HUDEP-2 (cell line): Measurements from ENCODE around the gene AATF.
A peak's percentile ranks its signal among the peaks of the same experiment; 100 is the strongest.

Experiments
- DNase-seq, 76 experiments: peaks; one replicate each; lab custom pipeline; 2025; ENCODE audit not compliant: unreplicated experiment in 76 of 76; lab: John Stamatoyannopoulos, UW

The AATF gene, protein sequence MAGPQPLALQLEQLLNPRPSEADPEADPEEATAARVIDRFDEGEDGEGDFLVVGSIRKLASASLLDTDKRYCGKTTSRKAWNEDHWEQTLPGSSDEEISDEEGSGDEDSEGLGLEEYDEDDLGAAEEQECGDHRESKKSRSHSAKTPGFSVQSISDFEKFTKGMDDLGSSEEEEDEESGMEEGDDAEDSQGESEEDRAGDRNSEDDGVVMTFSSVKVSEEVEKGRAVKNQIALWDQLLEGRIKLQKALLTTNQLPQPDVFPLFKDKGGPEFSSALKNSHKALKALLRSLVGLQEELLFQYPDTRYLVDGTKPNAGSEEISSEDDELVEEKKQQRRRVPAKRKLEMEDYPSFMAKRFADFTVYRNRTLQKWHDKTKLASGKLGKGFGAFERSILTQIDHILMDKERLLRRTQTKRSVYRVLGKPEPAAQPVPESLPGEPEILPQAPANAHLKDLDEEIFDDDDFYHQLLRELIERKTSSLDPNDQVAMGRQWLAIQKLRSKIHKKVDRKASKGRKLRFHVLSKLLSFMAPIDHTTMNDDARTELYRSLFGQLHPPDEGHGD

DNA sequence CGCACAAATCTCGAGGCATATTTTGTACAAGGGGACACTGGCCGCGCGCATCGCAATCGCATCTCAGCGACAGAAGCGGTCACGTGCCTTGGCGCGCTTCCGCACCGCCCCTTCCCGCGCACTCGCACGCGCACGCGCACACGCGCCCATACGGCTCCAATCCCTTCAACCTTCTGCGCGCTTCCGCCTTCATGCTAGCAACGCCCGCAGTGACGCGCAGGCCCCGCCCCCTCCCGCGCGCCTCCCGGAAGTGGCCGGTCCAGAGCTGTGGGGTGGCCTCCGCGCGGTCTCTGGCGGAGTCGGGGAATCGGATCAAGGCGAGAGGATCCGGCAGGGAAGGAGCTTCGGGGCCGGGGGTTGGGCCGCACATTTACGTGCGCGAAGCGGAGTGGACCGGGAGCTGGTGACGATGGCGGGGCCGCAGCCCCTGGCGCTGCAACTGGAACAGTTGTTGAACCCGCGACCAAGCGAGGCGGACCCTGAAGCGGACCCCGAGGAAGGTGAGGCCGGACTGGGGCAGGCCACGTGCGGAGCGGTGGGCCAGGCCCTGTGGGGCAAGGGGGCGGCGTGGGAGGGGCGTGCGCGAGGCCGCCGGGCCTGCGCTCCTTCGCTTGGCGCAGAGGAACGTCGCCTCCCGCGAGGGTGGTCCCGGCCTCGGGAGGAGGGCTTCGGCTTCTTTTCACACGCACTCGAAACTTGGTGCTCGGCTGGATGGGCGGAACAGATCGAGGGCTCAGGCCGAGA lies at the start of gene AATF:
Gene AATF, plus strand, starts transcription at position 238 of the 744 bp plus-strand sequence. Its CDS starts 172 bp downstream, at position 410.
- peak in 74 of 76 experiments; percentile 48 to 96 (median 92) for DNase-seq

DNA sequence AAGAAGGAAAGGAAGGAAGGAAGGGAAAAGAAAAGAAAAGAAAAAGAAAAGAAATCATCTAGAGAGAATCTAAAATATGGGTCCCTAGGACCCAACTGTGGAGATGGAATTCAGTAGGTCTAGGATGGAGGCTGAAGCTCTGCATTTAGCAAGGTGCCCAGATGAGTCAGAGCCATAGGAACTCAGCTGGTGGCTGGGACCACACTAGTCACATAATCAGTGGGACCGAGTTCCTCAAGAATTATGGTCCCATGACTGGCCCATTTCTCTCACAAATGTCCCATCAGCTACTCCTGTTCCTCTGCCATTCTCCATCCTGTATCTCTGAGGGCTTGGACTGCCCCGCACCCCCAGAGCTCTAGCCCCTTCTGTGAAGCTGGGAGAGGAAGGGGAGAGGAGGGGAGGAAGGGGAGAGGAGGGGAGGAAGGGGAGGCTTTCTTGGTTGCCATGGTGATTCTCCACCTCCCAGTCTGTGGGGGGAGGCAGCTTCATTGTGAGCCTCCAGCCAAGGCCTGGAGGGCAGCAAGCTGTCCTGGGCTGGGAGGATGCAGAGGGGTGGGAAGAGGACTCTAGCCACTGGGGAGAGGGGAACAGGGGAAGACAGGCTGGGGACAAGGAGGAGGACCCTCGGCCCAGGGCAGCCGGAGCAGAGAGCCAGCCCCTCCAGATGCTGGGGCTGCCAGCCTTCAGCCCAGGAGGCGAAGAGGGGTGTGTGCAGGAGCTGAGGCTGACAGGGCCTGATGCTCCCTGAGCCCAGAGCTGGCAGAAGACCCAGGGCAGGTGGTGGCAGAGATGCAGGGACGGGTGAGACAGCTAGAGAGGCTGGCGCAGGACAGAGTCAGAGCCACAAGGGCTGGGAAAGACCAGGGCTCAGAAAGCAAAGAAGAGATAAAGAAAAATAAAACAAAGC lies 49.2 kb upstream of the AATF start:
- no peak for DNase-seq

DNA sequence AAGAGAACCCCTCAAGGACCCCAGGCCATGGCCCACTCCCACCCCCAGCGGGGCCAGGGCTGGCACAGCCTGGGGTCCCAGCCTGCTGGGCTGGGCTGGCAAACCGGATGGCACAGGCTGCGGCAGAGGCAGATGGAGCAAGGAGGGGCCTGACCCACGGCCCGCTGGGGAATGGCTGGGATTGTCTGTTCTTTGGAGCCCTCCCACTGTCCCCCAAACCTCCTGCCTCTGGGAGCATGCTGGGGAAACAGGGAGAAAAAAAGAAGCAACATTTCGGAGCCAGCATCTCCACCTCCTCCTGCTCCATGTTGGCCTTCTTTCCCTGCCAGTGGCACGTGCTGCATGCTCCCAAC lies 48.6 kb upstream of the AATF start:
- no peak for DNase-seq

DNA sequence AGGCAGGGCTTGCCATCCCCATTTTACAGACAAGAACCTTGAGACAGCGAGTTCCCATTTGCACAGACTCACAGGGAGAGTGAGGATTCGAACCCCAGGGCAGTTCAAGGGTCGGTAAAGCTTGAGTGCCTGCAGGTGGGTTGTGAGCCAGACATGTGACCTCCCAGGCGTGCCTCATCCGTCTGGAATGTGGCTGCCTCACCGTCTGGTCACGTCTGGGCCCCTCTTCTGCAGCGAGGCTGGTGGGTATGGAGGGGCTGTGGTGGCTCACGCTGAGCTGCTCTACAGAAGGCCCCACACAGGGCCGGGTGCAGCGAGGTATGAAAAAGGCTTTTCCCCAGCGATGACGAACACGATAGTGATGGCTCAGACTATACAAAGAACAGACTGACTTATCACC lies 47.2 kb upstream of the AATF start:
- no peak for DNase-seq

DNA sequence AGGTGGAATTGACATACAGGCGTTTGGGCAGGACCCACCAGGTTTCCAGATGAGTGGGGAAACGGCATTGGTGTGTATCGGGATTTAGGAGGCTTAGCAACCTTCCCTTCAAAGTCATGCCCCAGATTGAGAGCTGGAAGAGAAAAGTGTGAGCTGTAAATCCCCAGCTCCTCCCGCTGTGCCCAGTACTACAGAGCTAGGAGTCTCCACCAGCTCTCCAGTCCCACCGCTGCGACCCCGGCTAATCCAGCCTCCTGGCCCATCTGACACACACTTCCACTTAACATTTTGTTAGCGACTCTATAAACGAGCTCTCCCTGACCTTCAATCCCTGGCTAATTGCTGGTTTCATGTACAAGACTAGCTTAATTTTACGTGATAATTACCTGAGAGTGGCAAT lies 41.3 kb upstream of the AATF start:
- no peak for DNase-seq

DNA sequence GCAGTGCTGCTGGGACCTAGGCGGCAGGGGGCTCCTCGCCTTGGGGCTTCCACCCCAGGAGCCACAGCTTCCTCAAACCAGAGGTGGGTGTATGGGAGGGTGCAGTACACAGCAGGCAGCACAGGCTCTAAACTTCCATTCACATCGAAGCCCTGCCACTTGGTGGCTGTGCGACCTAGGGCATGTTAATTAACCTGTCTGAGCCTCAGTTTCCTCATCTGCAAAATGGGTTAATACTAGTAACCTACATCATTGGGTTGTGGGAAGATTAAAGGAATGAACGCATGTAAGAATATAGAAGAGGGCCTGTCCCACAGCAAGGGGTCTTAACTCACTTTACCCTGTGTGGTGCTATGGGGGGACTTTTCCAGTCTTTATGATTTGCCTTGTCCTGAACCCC lies 38.2 kb upstream of the AATF start:
- no peak for DNase-seq

DNA sequence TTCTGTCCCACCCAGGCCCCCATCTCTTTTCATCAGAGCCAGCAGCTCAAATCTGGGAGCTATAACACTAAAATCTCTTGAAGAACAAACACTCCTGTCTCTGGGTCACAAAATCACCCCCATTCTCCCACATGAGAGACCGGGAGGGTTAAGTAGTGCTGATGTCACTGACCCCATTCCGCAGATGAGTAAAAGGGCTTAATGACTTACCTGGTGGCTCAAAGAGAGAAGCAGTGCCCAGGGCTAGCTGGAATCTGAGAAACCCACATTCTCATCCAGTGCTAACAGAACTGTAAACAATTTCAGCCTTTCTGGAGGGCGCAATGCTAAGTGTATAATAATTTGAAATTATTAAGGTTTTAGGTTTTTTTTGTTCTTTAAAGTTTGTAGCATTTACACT lies 37.8 kb upstream of the AATF start:
- DNase-seq = no peak

DNA sequence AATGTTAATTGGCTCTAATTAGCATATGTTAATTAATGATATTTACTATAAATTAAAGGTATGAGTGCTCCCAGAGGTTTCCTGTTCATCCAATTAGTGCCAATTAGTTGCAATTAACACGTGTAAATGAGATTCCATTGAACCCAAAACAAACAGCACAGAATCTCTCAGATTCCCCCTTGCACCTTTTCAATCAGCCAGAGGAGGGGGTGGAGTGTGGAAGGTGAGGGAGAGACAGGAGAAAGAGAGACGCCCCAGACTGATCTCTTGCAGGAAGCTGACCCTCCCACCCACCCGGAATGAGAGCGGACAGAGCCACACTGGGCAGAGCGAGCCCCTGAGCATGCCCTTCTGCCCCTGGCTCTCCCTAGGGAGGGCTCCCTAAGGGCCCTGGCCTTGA lies 35.6 kb upstream of the AATF start:
- no peak for DNase-seq

DNA sequence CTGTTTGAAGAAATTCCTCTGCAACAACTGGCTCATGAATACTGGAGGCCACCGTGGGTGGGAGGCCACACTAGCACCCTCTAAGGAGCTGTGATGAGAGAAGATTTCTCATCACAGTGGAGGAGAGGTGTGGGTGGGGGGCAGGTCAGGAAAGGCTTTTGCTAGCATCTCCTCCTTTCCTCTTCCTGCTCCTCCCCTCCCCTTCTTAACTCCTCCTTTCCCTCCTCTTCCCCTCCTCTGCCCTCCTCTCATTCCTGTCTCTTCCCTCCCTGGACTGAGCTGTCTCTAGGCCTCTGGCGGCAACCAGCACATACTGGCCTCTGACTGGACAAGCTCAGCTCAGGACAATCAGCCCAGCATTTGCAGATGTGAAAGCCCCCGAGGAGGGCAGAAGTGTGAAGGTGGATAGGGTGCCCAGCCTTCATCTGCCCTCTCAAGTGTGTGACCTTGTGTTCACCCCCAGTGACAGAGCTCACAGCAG lies 30.5 kb upstream of the AATF start:
- DNase-seq = no peak

DNA sequence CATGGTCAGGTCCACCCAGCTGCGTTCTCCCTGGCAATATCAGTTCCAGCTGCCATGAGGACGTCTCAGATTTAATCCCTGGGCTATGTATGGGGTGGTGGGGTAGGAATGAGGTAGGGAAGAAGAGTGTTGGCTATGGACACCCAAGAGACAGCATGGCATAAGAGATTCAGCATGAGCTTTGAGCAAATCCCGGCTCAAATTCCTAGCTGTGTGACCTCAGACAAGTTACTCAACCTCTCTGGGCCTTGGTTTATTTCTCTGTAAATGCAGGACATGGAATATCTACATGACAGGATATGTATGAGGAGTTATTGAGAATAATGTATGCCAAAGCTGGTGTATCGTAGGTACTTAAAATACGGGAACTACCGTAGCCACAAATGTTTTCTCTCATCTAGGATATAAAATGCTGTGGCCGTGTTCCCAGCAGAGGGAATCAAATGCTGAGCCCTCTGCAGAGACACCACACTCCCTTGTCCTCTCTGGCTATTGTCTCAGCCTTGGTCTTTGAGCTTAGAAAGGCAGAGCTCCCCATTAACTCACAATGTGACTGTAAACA lies 29.3 kb upstream of the AATF start:
- DNase-seq = no peak

DNA sequence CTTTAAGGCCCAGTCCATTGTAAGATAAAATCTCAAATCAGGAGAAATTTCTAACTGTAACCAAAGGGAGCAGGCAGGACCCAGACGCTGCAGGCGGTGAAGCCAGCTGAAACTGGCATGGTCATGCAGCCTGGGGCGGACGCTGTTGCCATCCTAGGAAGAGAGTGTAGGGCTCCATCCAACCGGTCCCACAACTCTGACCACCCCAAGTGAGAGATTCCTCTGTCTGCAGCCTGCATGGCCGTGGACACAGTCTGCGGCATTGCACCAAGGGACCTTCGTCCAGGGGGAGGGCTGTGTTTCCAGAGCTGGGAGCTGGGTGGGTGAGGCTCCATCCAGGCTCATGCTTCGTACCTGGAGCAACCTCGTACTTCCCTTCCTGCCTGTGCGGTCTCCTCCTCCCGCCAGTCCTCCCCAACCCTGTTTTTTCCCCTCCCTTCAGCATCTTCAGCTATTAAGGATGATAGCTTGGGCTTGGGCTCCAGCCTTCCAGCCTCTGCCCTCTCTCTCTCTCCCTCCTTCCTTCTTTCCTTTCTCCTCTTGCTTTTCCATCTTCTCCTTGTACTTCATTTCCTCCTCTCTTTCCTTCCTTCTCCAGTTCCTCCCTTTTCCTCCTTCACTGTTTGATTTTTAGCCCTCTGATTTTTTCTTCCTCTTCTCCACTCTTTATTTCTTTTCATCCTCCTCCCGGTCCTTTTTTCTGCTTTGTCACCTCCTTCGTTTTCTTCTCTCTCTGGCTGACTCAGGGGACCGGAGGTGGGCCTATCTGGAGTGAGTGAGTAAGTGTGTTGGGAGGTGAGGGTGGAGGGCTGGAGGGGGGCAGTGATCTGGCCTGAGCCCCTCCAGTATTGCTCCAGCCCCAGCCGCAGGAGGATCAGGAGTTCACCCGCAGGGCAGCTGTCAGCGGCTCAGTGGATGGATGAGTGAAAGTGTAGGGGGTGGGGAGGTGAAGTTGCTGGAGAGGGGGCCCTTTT lies 28.4 kb upstream of the AATF start:
- DNase-seq = no peak

DNA sequence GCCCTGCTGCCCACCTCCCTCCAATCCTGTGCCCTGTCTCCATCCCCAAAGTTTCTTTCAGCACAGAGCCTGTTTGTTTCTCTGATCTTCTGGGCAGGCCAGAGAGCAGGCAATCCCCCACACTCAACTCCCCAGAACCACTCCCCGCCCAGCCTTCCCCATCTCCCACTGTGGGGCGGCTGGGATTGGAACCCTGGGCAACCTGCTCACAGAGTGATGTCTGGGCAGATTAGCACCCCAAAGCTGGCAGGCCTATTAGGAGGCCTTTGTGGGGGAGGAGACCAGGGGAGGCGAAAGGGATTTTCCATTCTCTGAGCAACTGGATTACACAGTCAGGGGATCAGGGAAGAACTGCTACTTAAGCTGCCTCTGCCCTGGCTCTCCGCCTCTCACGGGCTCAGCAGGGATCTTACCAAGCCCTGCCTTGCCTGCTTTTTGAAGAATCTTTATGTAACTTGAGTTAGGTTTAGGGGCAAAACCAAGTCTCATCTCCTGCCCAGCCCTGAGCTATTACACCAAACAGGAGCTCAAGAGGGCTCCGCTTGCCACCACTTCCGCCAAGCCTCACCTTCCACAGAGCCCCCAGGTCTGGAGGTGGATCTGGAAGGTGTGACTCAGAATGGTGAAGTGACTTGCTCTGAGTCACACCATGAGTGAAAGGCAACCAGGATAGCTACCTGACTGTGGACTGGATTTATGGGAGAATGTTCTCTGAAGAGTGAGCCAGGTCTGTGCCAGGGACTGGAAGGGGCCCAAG lies 27.5 kb upstream of the AATF start:
- no peak for DNase-seq

DNA sequence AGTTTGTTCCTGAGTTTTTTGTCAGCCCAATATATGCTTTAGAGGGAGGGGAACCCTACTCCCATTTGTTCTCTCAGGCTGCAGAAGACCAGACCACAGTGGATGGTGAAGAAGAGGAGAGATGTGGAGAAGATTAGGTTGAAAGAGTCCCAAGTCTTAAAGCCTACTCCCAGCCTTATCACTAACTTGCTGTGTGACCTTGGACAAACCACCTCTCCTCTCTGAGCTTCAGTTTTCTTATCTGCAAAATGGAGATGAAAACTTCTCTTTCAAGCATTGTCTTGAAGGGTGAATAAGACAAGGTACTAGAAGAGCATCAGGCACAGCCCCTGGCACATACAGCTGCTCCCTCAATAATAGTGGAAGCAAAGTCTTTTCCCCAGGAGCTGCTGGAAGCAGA lies 26.6 kb upstream of the AATF start:
- DNase-seq = no peak

DNA sequence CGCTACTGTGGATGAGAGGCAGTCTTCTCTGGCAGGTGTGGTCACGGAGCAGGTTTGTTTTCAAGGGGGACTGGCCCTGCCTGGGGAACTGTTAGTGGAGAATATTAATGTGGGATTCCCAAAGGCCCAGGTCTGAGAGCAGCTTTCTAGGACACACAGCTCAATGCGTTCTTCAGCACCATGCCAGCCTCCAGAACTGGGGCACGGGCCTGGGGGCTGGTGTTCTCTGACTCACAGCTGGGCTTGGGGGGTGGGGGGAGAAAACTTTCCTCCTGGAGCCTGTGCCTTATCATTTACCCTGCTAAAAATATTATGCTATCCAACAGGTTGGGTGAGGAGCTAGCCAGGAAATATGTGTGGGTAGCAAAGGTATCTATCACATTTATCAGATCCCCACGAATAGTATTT lies 24.9 kb upstream of the AATF start:
- DNase-seq = no peak

DNA sequence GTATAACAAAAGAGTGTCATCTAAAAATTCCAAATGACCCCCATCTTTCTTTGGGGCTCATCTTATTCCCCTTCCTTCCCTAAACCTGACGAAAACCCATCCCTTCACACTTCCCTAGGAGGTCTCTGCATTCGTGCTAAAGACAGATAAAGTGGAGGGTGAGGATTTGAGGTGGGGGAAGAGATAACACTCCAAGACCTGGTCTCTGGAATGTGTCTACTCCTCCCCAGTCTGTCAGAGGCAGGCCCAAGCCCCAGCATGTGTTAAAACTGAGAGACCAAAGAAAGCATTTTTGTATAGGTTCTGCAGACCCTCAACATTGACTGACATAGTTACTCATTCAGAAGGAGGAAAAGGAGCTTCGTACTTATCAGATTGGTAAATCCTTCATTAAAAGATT lies 22.5 kb upstream of the AATF start:
- DNase-seq = no peak

DNA sequence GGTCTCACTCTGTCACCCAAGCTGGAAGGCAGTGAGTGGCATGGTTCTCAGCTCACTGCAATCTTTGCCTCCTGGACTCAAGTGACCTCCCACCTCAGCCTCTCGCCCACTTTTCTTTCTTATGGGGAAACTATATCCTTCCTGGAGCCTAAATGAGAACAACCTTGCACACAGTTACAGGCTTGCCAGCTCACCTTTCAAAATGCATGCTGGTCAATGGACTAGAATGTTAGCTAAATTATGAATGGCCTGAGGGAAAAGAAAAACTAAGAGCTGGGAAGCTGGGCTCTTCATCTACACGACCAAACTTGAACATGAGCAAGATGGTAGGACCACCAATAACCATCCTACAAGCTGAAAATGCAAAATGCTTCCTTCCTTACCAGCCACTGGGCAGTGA lies 22.1 kb upstream of the AATF start:
- no peak for DNase-seq

DNA sequence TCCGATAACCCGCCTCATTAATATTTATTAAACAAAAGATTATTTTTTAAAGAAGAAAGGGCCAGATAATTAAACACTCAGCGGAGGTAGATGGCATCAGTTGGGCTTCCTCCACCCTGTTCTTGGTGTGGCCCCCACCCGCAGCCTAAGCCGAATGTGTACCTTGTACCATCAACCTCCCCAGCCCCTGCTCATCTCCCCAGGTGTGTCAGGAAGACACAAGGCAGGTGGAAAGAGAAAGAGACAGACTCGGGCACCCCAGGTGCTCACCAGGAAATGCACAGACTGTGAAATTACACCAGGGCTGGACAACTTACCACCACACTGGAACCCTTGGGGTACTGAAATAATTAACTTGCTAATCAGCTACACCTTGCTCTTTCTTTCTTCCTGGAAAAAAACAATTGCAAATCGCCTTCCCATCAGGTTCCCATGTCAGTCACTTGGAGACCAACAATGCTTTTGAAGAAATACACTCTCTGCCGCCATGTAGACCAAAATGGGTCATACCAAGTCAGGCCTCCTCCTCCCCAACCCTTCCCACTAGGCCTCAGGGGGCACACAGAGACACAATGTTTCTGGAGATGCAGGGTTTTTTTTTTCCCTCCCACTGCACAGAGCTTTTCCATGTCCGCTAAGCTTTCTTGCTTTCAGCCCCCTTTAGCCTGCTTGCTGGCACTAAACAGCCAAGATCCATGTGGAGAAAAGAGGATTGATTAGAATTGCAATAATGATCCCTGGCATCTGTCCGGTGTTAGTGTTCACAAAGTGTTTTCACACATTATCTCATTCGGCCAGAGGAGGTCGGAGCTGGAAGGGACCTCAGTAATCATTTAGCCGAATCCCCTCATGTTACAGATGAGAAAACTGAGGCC lies 20.0 kb upstream of the AATF start:
- DNase-seq = no peak
